ENCODE results near the gene STAG1.

The STAG1 gene

GRCh38 chr3:136387031-136387430, 365.1 kb downstream of the STAG1 start:
- H3K9me3 ChIP-seq (ENCODE audit: insufficient read depth, low read length): no peaks in the 10 kb centered on the region
- no peaks in the 10 kb centered on the region for H3K36me3 ChIP-seq (replicated peaks; ENCODE audit: low read depth, low read length)
- no peak overlapping the region for H3K4me3 ChIP-seq (ENCODE audit: low read length)
- H3K27ac ChIP-seq (ENCODE audit: low read length): no peak overlapping the region
- H4K20me1 ChIP-seq (ENCODE audit: insufficient read depth, low read length): no peaks in the 10 kb centered on the region
- H3K9ac ChIP-seq (ENCODE audit: low read length): no peak overlapping the region
- no peaks in the 10 kb centered on the region for H3K79me2 ChIP-seq (ENCODE audit: low read length)
- TF ChIP-seq CTCF (IDR thresholded peaks at IDR 0.05; ENCODE audit: low read depth, low read length) (no peak), EZH2phosphoT487 (IDR thresholded peaks at IDR 0.05; ENCODE audit: low read depth) (no peak)
- no peak overlapping the region for H2AFZ ChIP-seq (ENCODE audit: low read depth, low read length)
- peaks cover 19% of the 10 kb centered on the region for H3K4me1 ChIP-seq (ENCODE audit: low read length)
- H3K27me3 ChIP-seq (ENCODE audit: low read depth, low read length): no peaks in the 10 kb centered on the region
- no peak overlapping the region for H3K4me2 ChIP-seq (ENCODE audit: low read length)

- H3K9ac ChIP-seq (ENCODE audit: low read length): no peak overlapping the region
- no peaks in the 10 kb centered on the region for H3K79me2 ChIP-seq (ENCODE audit: low read length)
- H3K4me2 ChIP-seq (ENCODE audit: low read length): peak overlapping the region; percentile 33
- H3K27me3 ChIP-seq (ENCODE audit: low read depth, low read length): no peaks in the 10 kb centered on the region
- no peaks in the 10 kb centered on the region for H4K20me1 ChIP-seq (ENCODE audit: insufficient read depth, low read length)
- TF ChIP-seq CTCF (IDR thresholded peaks at IDR 0.05; ENCODE audit: low read depth, low read length) (no peak), EZH2phosphoT487 (IDR thresholded peaks at IDR 0.05; ENCODE audit: low read depth) (no peak)
- H3K27ac ChIP-seq (ENCODE audit: low read length): peak overlapping the region; percentile 47
- no peaks in the 10 kb centered on the region for H3K36me3 ChIP-seq (replicated peaks; ENCODE audit: low read depth, low read length)
- H3K4me1 ChIP-seq (ENCODE audit: low read length): peaks cover 19% of the 10 kb centered on the region
- no peak overlapping the region for H2AFZ ChIP-seq (ENCODE audit: low read depth, low read length)
- H3K4me3 ChIP-seq (ENCODE audit: low read length): no peak overlapping the region
- no peaks in the 10 kb centered on the region for H3K9me3 ChIP-seq (ENCODE audit: insufficient read depth, low read length)
Measured at GRCh38 chr3:136385457-136385856, 366.7 kb downstream of the STAG1 start.

DNA sequence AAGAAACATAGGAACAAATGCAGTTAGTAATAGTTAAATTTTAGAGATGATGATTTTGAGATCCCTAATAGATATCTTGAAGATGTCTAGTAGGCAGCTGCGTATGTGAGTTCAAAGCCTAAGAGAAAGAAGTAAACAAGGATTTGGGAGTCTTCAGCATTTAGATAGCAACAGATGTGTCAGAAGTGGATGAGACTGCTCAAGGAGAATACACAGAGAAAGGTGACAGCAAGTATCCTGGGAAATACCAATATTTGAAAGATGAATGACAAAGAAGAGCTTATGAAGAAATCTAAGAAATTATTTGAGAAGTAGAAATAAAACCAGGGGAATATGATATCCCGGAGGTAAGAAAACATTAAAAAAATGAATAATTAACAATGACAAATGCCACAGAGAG, 371.1 kb downstream of the STAG1 start:
- TF ChIP-seq EZH2phosphoT487 (IDR thresholded peaks at IDR 0.05; ENCODE audit: low read depth) (no peak), CTCF (IDR thresholded peaks at IDR 0.05; ENCODE audit: low read depth, low read length) (no peak)
- H3K4me3 ChIP-seq (ENCODE audit: low read length): no peak overlapping the region
- no peak overlapping the region for H3K27ac ChIP-seq (ENCODE audit: low read length)
- no peaks in the 10 kb centered on the region for H3K27me3 ChIP-seq (ENCODE audit: low read depth, low read length)
- no peak overlapping the region for H2AFZ ChIP-seq (ENCODE audit: low read depth, low read length)
- H3K4me1 ChIP-seq (ENCODE audit: low read length): peaks cover 12% of the 10 kb centered on the region
- H3K79me2 ChIP-seq (ENCODE audit: low read length): no peaks in the 10 kb centered on the region
- H3K36me3 ChIP-seq (replicated peaks; ENCODE audit: low read depth, low read length): no peaks in the 10 kb centered on the region
- no peak overlapping the region for H3K9ac ChIP-seq (ENCODE audit: low read length)
- no peak overlapping the region for H3K4me2 ChIP-seq (ENCODE audit: low read length)
- H4K20me1 ChIP-seq (ENCODE audit: insufficient read depth, low read length): no peaks in the 10 kb centered on the region
- H3K9me3 ChIP-seq (ENCODE audit: insufficient read depth, low read length): no peaks in the 10 kb centered on the region

- Histone ChIP-seq H3K4me1 (ENCODE audit: low read length) (peaks cover 8% of the 10 kb centered on the region), H3K4me3 (ENCODE audit: low read length) (no peak overlapping the region), H3K9me3 (ENCODE audit: insufficient read depth, low read length) (no peaks in the 10 kb centered on the region), H3K4me2 (ENCODE audit: low read length) (no peak overlapping the region), H3K36me3 (replicated peaks; ENCODE audit: low read depth, low read length) (no peaks in the 10 kb centered on the region), H2AFZ (ENCODE audit: low read depth, low read length) (no peak overlapping the region), H3K79me2 (ENCODE audit: low read length) (no peaks in the 10 kb centered on the region), H3K27me3 (ENCODE audit: low read depth, low read length) (no peaks in the 10 kb centered on the region), H3K27ac (ENCODE audit: low read length) (no peak overlapping the region), H3K9ac (ENCODE audit: low read length) (no peak overlapping the region), H4K20me1 (ENCODE audit: insufficient read depth, low read length) (no peaks in the 10 kb centered on the region)
- TF ChIP-seq EZH2phosphoT487 (IDR thresholded peaks at IDR 0.05; ENCODE audit: low read depth) (no peak), CTCF (IDR thresholded peaks at IDR 0.05; ENCODE audit: low read depth, low read length) (no peak)
Measured at GRCh38 chr3:136380530-136380929, 371.6 kb downstream of the STAG1 start.

All from OCI-LY3 (cell line).